ENCODE measurements around the gene OPRD1. TPM values are rescaled to one million over a fixed set of nuclear protein-coding genes. Genes with fewer than 3 reads are reported as not detected.

Gene OPRD1
- total RNA-seq, 1 experiment from 2014 or later: not detected

DNA sequence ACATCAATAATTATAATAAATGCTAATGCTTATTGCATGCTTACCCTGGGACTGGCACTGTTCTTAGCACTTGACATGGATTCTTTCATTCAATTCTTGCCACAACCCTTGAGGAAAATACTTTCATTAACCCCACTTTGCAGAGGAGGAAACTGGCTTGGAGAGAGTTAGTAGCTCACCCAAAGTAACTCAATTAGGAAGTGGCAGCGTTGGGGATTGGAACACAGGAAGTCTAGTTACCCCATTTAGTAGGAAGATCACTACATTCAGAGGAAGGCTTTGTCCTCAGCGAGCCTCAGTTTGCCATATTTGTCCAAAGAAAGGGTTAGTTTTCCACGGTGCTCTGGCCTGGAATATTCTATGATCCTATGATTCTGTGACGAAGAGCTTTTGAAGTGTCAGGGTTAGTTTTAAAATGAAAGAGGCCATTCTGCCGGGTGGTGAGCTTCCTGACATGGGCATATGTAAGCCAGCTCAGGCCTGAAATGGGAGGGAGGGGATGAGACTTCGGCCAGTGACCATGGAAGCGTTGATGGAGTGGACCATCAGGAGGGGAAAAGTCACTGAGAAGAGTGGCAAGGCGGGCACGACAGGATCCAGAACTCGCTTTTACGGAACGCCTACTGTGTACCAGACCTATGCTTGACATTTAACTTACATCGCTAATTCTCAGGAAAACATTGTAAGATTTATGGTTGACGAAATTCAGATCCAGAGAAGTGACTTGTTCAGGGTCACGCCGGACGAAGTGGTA is 74.2 kb downstream of the OPRD1 start:
- no peaks in the 10 kb centered on the region for H3K9me3 ChIP-seq (ENCODE audit: low read length)
- no peaks in the 10 kb centered on the region for H3K79me2 ChIP-seq (ENCODE audit: low read length)
- no peak overlapping the region for H3K9ac ChIP-seq (ENCODE audit: low read length)
- H3K27me3 ChIP-seq (ENCODE audit: low read length): no peaks in the 10 kb centered on the region
- H2AFZ ChIP-seq (ENCODE audit: low read length): no peak overlapping the region
- DNase-seq: no peak
- H3K4me3 ChIP-seq (ENCODE audit: low read length): peak overlapping the region; percentile 75; the same call in 1 of the 2 replicates
- no peaks in the 10 kb centered on the region for H3K9me2 ChIP-seq (replicated peaks; ENCODE audit: insufficient read depth, low read length)
- H4K20me1 ChIP-seq (ENCODE audit: insufficient read depth, low read depth, low read length): no peaks in the 10 kb centered on the region
- no peaks in the 10 kb centered on the region for H3K36me3 ChIP-seq (ENCODE audit: insufficient read depth, low read length)
- peaks cover 38% of the 10 kb centered on the region for H3K4me1 ChIP-seq (ENCODE audit: low read length)
- no peak overlapping the region for H3K27ac ChIP-seq (ENCODE audit: low read length)
- H3K4me2 ChIP-seq (ENCODE audit: low read depth, low read length, poor library complexity, severe bottlenecking): peak overlapping the region; percentile 97

GRCh38 chr1:28886731-28887418 is 74.9 kb downstream of the OPRD1 start:
- no peaks in the 10 kb centered on the region for H4K20me1 ChIP-seq (ENCODE audit: insufficient read depth, low read depth, low read length)
- H3K79me2 ChIP-seq (ENCODE audit: low read length): no peaks in the 10 kb centered on the region
- H3K4me1 ChIP-seq (ENCODE audit: low read length): peaks cover 36% of the 10 kb centered on the region
- peak; percentile 95 for DNase-seq
- H3K9me3 ChIP-seq (ENCODE audit: low read length): no peaks in the 10 kb centered on the region
- no peaks in the 10 kb centered on the region for H3K36me3 ChIP-seq (ENCODE audit: insufficient read depth, low read length)
- H3K27me3 ChIP-seq (ENCODE audit: low read length): no peaks in the 10 kb centered on the region
- H3K9ac ChIP-seq (ENCODE audit: low read length): peak overlapping the region; percentile 79
- H2AFZ ChIP-seq (ENCODE audit: low read length): peak overlapping the region; percentile 96
- peak overlapping the region; percentile 97 for H3K4me2 ChIP-seq (ENCODE audit: low read depth, low read length, poor library complexity, severe bottlenecking)
- H3K27ac ChIP-seq (ENCODE audit: low read length): no peak overlapping the region
- no peaks in the 10 kb centered on the region for H3K9me2 ChIP-seq (replicated peaks; ENCODE audit: insufficient read depth, low read length)
- H3K4me3 ChIP-seq (ENCODE audit: low read length): peak overlapping the region; percentile 75

GRCh38 chr1:28887419-28887834 is 75.5 kb downstream of the OPRD1 start:
- Histone ChIP-seq H3K9ac (ENCODE audit: low read length) (peak overlapping the region; percentile 79), H2AFZ (ENCODE audit: low read length) (peak overlapping the region; percentile 96), H3K4me3 (ENCODE audit: low read length) (peak overlapping the region; percentile 75), H3K79me2 (ENCODE audit: low read length) (no peaks in the 10 kb centered on the region), H3K9me2 (replicated peaks; ENCODE audit: insufficient read depth, low read length) (no peaks in the 10 kb centered on the region), H3K4me2 (ENCODE audit: low read depth, low read length, poor library complexity, severe bottlenecking) (peak overlapping the region; percentile 97), H3K36me3 (ENCODE audit: insufficient read depth, low read length) (no peaks in the 10 kb centered on the region), H3K27me3 (ENCODE audit: low read length) (no peaks in the 10 kb centered on the region), H3K9me3 (ENCODE audit: low read length) (no peaks in the 10 kb centered on the region), H4K20me1 (ENCODE audit: insufficient read depth, low read depth, low read length) (no peaks in the 10 kb centered on the region), H3K4me1 (ENCODE audit: low read length) (peaks cover 31% of the 10 kb centered on the region), H3K27ac (ENCODE audit: low read length) (no peak overlapping the region)
- DNase-seq: peak; percentile 43

DNA sequence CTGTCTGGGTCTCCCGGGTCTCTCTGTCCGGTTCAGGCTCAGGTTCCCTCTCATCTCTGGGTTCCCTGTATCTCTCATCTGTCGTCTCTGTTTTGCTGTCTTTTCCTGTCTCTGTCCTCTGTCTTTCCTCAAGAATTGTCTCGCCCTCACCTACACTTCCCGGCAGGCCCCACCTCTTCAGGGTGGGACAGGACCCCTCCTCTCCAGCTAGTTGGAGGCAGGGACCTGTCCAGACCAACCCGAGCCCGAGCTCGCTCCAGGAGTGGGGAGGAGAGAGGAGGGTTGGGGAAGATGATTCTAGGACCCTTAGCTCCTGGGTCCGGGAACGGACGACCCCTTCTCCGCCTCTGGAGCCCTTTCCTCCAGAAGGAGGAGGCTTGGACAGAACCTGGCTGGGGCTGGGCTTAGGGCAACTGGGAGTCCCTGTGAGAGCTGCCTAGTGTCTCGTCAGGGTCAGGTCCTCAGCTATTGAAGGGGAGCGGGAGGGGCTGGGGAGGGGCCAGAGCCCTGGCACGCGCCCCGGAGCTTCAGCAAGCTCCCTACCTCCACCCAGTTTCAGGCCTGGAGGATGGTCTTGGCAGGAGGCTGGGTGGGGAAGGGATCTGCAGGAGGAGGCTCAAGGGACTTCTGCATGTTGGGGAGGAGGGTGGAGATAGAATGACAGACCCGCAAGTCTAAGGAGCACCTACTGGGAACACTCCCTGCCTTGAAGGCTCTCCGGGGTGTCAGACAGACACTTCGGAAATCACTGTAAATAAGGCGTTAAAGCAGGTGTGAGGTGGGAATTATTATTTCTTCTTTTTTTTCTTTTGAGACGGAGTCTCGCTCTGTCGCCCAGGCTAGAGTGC is 76.1 kb downstream of the OPRD1 start:
- H3K79me2 ChIP-seq (ENCODE audit: low read length): no peaks in the 10 kb centered on the region
- H2AFZ ChIP-seq (ENCODE audit: low read length): peak overlapping the region; percentile 96; the same call in 1 of the 2 replicates
- no peaks in the 10 kb centered on the region for H3K9me3 ChIP-seq (ENCODE audit: low read length)
- H4K20me1 ChIP-seq (ENCODE audit: insufficient read depth, low read depth, low read length): no peaks in the 10 kb centered on the region
- H3K4me1 ChIP-seq (ENCODE audit: low read length): peaks cover 31% of the 10 kb centered on the region
- H3K27ac ChIP-seq (ENCODE audit: low read length): no peak overlapping the region
- no peaks in the 10 kb centered on the region for H3K27me3 ChIP-seq (ENCODE audit: low read length)
- peak overlapping the region; percentile 97 for H3K4me2 ChIP-seq (ENCODE audit: low read depth, low read length, poor library complexity, severe bottlenecking)
- peak overlapping the region; percentile 79 for H3K9ac ChIP-seq (ENCODE audit: low read length)
- H3K9me2 ChIP-seq (replicated peaks; ENCODE audit: insufficient read depth, low read length): no peaks in the 10 kb centered on the region
- DNase-seq: no peak
- H3K4me3 ChIP-seq (ENCODE audit: low read length): peak overlapping the region; percentile 75
- H3K36me3 ChIP-seq (ENCODE audit: insufficient read depth, low read length): no peaks in the 10 kb centered on the region

DNA sequence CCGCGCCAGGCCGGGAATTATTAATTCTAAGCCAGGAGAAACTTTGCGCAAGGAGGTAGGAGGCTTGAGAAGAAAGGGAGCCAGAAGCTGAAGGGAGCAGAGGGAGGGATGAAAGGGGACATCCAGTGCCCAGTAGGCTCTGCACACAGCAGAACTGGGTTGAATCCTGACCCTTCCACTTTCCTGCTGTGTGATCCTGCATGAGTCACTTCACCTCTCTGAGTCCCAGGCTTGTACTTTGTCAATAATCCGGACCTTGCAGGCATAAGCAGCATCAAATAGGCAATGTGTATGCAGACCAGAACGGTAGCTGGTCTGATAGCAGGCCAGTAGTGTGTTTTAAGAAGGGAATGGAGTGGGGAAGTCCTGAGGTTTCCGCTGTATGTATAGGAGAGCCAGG is 76.9 kb downstream of the OPRD1 start:
- no peaks in the 10 kb centered on the region for H3K9me3 ChIP-seq (ENCODE audit: low read length)
- H3K36me3 ChIP-seq (ENCODE audit: insufficient read depth, low read length): no peaks in the 10 kb centered on the region
- no peak overlapping the region for H2AFZ ChIP-seq (ENCODE audit: low read length)
- peaks cover 25% of the 10 kb centered on the region for H3K4me1 ChIP-seq (ENCODE audit: low read length)
- H3K4me3 ChIP-seq (ENCODE audit: low read length): no peak overlapping the region
- H3K27ac ChIP-seq (ENCODE audit: low read length): no peak overlapping the region
- no peak overlapping the region for H3K9ac ChIP-seq (ENCODE audit: low read length)
- no peak for DNase-seq
- H4K20me1 ChIP-seq (ENCODE audit: insufficient read depth, low read depth, low read length): no peaks in the 10 kb centered on the region
- H3K9me2 ChIP-seq (replicated peaks; ENCODE audit: insufficient read depth, low read length): no peaks in the 10 kb centered on the region
- H3K27me3 ChIP-seq (ENCODE audit: low read length): no peaks in the 10 kb centered on the region
- H3K79me2 ChIP-seq (ENCODE audit: low read length): no peaks in the 10 kb centered on the region
- no peak overlapping the region for H3K4me2 ChIP-seq (ENCODE audit: low read depth, low read length, poor library complexity, severe bottlenecking)

- no peak overlapping the region for H3K4me3 ChIP-seq (ENCODE audit: low read length)
- H4K20me1 ChIP-seq (ENCODE audit: insufficient read depth, low read depth, low read length): no peaks in the 10 kb centered on the region
- H3K9me3 ChIP-seq (ENCODE audit: low read length): no peaks in the 10 kb centered on the region
- H3K36me3 ChIP-seq (ENCODE audit: insufficient read depth, low read length): no peaks in the 10 kb centered on the region
- no peak for DNase-seq
- H3K9ac ChIP-seq (ENCODE audit: low read length): no peak overlapping the region
- H3K79me2 ChIP-seq (ENCODE audit: low read length): no peaks in the 10 kb centered on the region
- no peaks in the 10 kb centered on the region for H3K27me3 ChIP-seq (ENCODE audit: low read length)
- peaks cover 20% of the 10 kb centered on the region for H3K4me1 ChIP-seq (ENCODE audit: low read length)
- no peaks in the 10 kb centered on the region for H3K9me2 ChIP-seq (replicated peaks; ENCODE audit: insufficient read depth, low read length)
- no peak overlapping the region for H2AFZ ChIP-seq (ENCODE audit: low read length)
- H3K4me2 ChIP-seq (ENCODE audit: low read depth, low read length, poor library complexity, severe bottlenecking): no peak overlapping the region
- H3K27ac ChIP-seq (ENCODE audit: low read length): no peak overlapping the region
Observed at GRCh38 chr1:28889357-28889756, 77.4 kb downstream of the OPRD1 start.

DNA sequence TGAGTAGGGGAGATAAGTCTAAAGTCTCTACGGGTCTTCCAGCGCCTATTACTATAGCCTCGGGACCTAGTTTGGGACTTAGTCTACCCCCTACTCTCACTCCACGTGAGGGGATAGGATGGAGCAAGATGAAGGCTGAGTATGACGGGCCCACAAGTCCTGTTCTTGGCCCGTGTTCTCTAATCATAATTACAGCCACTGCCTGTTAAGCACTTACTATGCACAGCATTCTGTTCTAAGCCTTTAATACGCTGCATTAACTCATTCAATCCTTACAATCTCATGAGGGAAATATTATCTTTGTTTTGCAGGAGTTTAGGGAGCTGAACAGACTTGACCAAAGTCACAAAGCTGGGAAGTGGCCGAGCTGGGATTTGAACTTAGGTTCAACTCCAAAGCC is 78.5 kb downstream of the OPRD1 start:
- H3K4me1 ChIP-seq (ENCODE audit: low read length): peaks cover 9% of the 10 kb centered on the region
- no peak for DNase-seq
- H3K9me2 ChIP-seq (replicated peaks; ENCODE audit: insufficient read depth, low read length): no peaks in the 10 kb centered on the region
- no peak overlapping the region for H3K4me2 ChIP-seq (ENCODE audit: low read depth, low read length, poor library complexity, severe bottlenecking)
- no peaks in the 10 kb centered on the region for H3K9me3 ChIP-seq (ENCODE audit: low read length)
- no peak overlapping the region for H3K27ac ChIP-seq (ENCODE audit: low read length)
- no peaks in the 10 kb centered on the region for H3K27me3 ChIP-seq (ENCODE audit: low read length)
- H2AFZ ChIP-seq (ENCODE audit: low read length): no peak overlapping the region
- no peak overlapping the region for H3K9ac ChIP-seq (ENCODE audit: low read length)
- H3K79me2 ChIP-seq (ENCODE audit: low read length): no peaks in the 10 kb centered on the region
- no peak overlapping the region for H3K4me3 ChIP-seq (ENCODE audit: low read length)
- H3K36me3 ChIP-seq (ENCODE audit: insufficient read depth, low read length): no peaks in the 10 kb centered on the region
- no peaks in the 10 kb centered on the region for H4K20me1 ChIP-seq (ENCODE audit: insufficient read depth, low read depth, low read length)

GRCh38 chr1:28890836-28891235 is 78.9 kb downstream of the OPRD1 start:
- Histone ChIP-seq H3K79me2 (ENCODE audit: low read length) (no peaks in the 10 kb centered on the region), H4K20me1 (ENCODE audit: insufficient read depth, low read depth, low read length) (no peaks in the 10 kb centered on the region), H3K4me2 (ENCODE audit: low read depth, low read length, poor library complexity, severe bottlenecking) (no peak overlapping the region), H3K9ac (ENCODE audit: low read length) (no peak overlapping the region), H3K9me2 (replicated peaks; ENCODE audit: insufficient read depth, low read length) (no peaks in the 10 kb centered on the region), H3K36me3 (ENCODE audit: insufficient read depth, low read length) (no peaks in the 10 kb centered on the region), H2AFZ (ENCODE audit: low read length) (no peak overlapping the region), H3K4me1 (ENCODE audit: low read length) (peaks cover 9% of the 10 kb centered on the region), H3K27me3 (ENCODE audit: low read length) (no peaks in the 10 kb centered on the region), H3K27ac (ENCODE audit: low read length) (no peak overlapping the region), H3K4me3 (ENCODE audit: low read length) (no peak overlapping the region), H3K9me3 (ENCODE audit: low read length) (no peaks in the 10 kb centered on the region)
- no peak for DNase-seq
